Gastroesophageal sphincter (tissue), 4 donors: Measurements from ENCODE around the gene KRTAP5-6. TPM values are rescaled to one million over a fixed set of nuclear protein-coding genes. Genes with fewer than 3 reads are reported as not detected.

Source experiments
- ATAC-seq: fragments of 150-250 bp; one replicate; pipeline ENCODE4 v1.9.1; 2016; ENCODE audit warnings: mild to moderate bottlenecking, moderate library complexity
- H3K27ac ChIP-seq, 4 donors: fragments of 200-600 bp; sonication (generic) in 3 of 4; 1 replicate in 3 of 4; 2 replicates in 1 of 4; pipeline ENCODE4 v1.5.1; 2016 to 2019
- H3K27me3 ChIP-seq: fragments of 200-600 bp; sonication (generic); one replicate; pipeline ENCODE4 v1.5.1; 2019
- H3K36me3 ChIP-seq, 2 donors: fragments of 200-600 bp; sonication (generic); one replicate each; pipeline ENCODE4 v1.5.1; 2019; ENCODE audit warnings: control low read depth in 1 of 2
- H3K4me1 ChIP-seq, 3 donors: fragments of 200-600 bp; sonication (generic); 1 replicate in 2 of 3; 2 replicates in 1 of 3; pipeline ENCODE4 v1.5.1; 2016 to 2019; ENCODE audit warnings: control low read depth in 2 of 3
- H3K4me3 ChIP-seq, 2 donors: fragments of 200-600 bp; sonication (generic); one replicate each; pipeline ENCODE4 v1.5.1; 2019; ENCODE audit warnings: mild to moderate bottlenecking in 1 of 2, moderate library complexity in 1 of 2
- H3K9me3 ChIP-seq, 3 donors: fragments of 200-600 bp; sonication (generic); one replicate each; pipeline ENCODE4 v1.5.1; 2017 to 2019; ENCODE audit warnings: control low read depth in 2 of 3
- CTCF ChIP-seq, 4 experiments: fragments of 200-600 bp in 2 of 4; fragments of 450-650 bp in 2 of 4; sonication (generic) in 1 of 4; IDR thresholded peaks; one replicate each; pipeline ENCODE4 v1.5.1; 2017 to 2019; ENCODE audit warnings: antibody characterized with exemption in 4 of 4, mild to moderate bottlenecking in 2 of 4, moderate library complexity in 2 of 4
- EP300 ChIP-seq: sonication (generic); formaldehyde crosslinking; IDR thresholded peaks from one replicate; pipeline ENCODE4 v1.6.1; 2017; ENCODE audit warnings: antibody characterized with exemption, mild to moderate bottlenecking
- POLR2A ChIP-seq, 2 donors: fragments of 450-650 bp; IDR thresholded peaks; one replicate each; pipeline ENCODE4 v1.6.1; 2017; ENCODE audit warnings: antibody characterized with exemption in 2 of 2, mild to moderate bottlenecking in 2 of 2, moderate library complexity in 1 of 2
- POLR2AphosphoS5 ChIP-seq: sonication (generic); formaldehyde crosslinking; IDR thresholded peaks from one replicate; pipeline ENCODE4 v1.6.1; 2017; ENCODE audit warnings: antibody characterized with exemption
- WGBS, 2 donors: methylation state at CpG; one replicate each; pipeline ENCODE4 v1.1.5; 2018; ENCODE audit warnings: low coverage in 1 of 2; 5-methylcytosine and 5-hydroxymethylcytosine counted together
- total RNA-seq, 4 donors: library from RNA; depleted of rRNA; stranded (reverse); fragments of >200 nt; gene quantifications; one replicate each; pipeline ENCODE4 v1.1.0, GENCODE V29; 2016

KRTAP5-6 gene
- total RNA-seq, 4 donors from 2014 or later, result not detected

- WGBS, 2 donors, result 53 to 54% methylated on average over 11 of the region's 11 CpGs
- Histone ChIP-seq H3K9me3 (no peaks in the 10 kb centered on the region), H3K27me3 (peaks cover 68% of the 10 kb centered on the region), H3K4me3 (no peak overlapping the region), H3K36me3 (no peaks in the 10 kb centered on the region), H3K27ac (no peak overlapping the region), H3K4me1 (peaks cover 0 to 6% (median 0%) of the 10 kb centered on the region in 3 donors)
- TF ChIP-seq POLR2AphosphoS5 (no peak), CTCF (IDR thresholded peaks at IDR 0.05) (no peak), POLR2A (IDR thresholded peaks at IDR 0.05) (no peak), EP300 (no peak)
- no peak for ATAC-seq
Observed at GRCh38 chr11:1673446-1674172, 23.4 kb upstream of the KRTAP5-6 start.

- 51 to 67% methylated on average over 1 to 5 of the region's 21 CpGs for WGBS, 2 donors
- TF ChIP-seq CTCF (IDR thresholded peaks at IDR 0.05), result no peak
- TF ChIP-seq POLR2A (IDR thresholded peaks at IDR 0.05), result no peak
- no peak for TF ChIP-seq EP300
- no peak for TF ChIP-seq POLR2AphosphoS5
- ATAC-seq, result no peak
- Histone ChIP-seq H3K27ac (no peak overlapping the region), H3K36me3 (no peaks in the 10 kb centered on the region), H3K9me3 (no peaks in the 10 kb centered on the region), H3K4me3 (no peak overlapping the region), H3K4me1 (peaks cover 0 to 6% (median 0%) of the 10 kb centered on the region in 3 donors), H3K27me3 (peaks cover 68% of the 10 kb centered on the region)
Observed at GRCh38 chr11:1674173-1675131, 22.5 kb upstream of the KRTAP5-6 start.

GRCh38 chr11:1675536-1676228 is 21.3 kb upstream of the KRTAP5-6 start:
- Histone ChIP-seq H3K9me3 (no peaks in the 10 kb centered on the region), H3K4me3 (no peak overlapping the region), H3K36me3 (no peaks in the 10 kb centered on the region), H3K27ac (no peak overlapping the region), H3K27me3 (peaks cover 65% of the 10 kb centered on the region), H3K4me1 (no peaks in the 10 kb centered on the region)
- TF ChIP-seq EP300 (no peak), POLR2AphosphoS5 (no peak), CTCF (IDR thresholded peaks at IDR 0.05) (no peak), POLR2A (IDR thresholded peaks at IDR 0.05) (no peak)
- 56 to 67% methylated on average over 9 to 11 of the region's 11 CpGs for WGBS, 2 donors
- ATAC-seq, result no peak

GRCh38 chr11:1676229-1676740 is 20.7 kb upstream of the KRTAP5-6 start:
- no peaks in the 10 kb centered on the region for H3K9me3 ChIP-seq
- no peak overlapping the region for H3K27ac ChIP-seq
- 69 to 79% methylated on average over 7 of the region's 7 CpGs for WGBS, 2 donors
- H3K36me3 ChIP-seq, result no peaks in the 10 kb centered on the region
- no peaks in the 10 kb centered on the region for H3K4me1 ChIP-seq
- no peak overlapping the region for H3K4me3 ChIP-seq
- no peak for ATAC-seq
- H3K27me3 ChIP-seq, result peaks cover 71% of the 10 kb centered on the region
- no peak for TF ChIP-seq CTCF (IDR thresholded peaks at IDR 0.05)
